Measurements from ENCODE around the gene IMPDH2.

- TF ChIP-seq CTCF (IDR thresholded peaks at IDR 0.05), result no peak
- no peak for TF ChIP-seq POLR2A (IDR thresholded peaks at IDR 0.05)
These were observed 11.8 kb downstream of the IMPDH2 start for GRCh38 chr3:49017229-49017970.

All from testis (tissue), 2 donors.